IPS-NIHi7 (cell line): Measurements from ENCODE around the gene HAND2.
A peak's percentile ranks its signal among the peaks of the same experiment; 100 is the strongest.

ENCODE experiments used
- DNase-seq: peaks from one replicate; pipeline ENCODE4 v3.0.0; 2012; ENCODE audit warnings: mixed read lengths; ENCODE audit errors: extremely low spot score

The HAND2 gene

DNA sequence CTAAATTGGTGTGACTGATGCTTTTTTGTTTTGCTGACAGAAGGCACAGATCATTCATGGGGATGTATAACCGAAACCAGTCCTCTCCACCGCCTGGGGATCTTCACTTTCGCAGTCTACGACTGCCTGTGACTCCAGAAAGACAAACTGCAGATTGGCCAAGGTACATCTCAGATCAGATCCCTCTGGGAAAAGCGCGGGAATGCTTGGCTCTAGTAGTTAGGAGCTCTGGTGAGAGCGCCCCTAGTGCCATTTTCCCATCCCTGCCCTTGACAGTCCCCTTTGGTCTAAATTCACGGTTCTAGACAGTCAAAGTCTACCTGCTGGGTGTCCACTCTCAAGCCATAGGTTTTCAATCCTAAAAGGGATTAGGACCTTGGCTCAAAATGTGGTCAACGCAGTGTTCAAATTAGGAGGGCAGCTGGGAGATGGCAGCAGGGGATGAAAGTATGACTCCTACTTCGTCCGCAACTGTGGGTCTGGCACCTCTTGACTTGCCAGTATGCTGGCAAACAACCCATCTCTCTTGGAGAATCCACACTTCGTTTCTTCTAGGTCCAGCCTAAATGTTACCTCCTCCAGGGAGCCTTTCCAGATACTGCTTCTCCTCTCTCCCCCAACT is 6.9 kb upstream of the HAND2 start:
- DNase-seq, result peak; percentile 66

GRCh38 chr4:173535957-173536356 is 5.9 kb upstream of the HAND2 start:
- DNase-seq, result no peak

- DNase-seq, result no peak
These were observed 5.3 kb upstream of the HAND2 start for GRCh38 chr4:173535165-173535902.

DNA sequence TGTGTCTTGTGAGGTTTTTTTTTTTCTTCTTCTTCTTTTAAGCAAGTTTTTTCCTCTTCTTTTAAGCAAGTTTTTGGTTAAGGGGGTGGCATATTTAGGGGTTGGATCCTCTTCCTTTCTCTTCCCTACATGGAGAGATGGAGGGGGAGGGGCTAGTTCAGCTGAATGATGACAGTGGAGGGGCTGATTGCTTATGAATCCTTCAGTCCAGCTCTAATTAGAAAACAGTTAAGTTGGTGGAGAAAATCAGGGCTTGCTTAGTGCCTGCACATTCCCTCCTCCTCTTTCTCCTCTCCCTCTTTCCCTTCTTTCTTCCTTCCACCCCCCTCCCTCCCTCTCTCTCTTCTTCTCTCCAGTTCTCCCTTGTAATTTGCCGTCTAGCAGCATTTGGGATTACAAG is 4.4 kb upstream of the HAND2 start:
- DNase-seq, result no peak

GRCh38 chr4:173532725-173533511 is 2.9 kb upstream of the HAND2 start:
- DNase-seq, result no peak

GRCh38 chr4:173531086-173531965 is 1.3 kb upstream of the HAND2 start:
- DNase-seq, result no peak

DNA sequence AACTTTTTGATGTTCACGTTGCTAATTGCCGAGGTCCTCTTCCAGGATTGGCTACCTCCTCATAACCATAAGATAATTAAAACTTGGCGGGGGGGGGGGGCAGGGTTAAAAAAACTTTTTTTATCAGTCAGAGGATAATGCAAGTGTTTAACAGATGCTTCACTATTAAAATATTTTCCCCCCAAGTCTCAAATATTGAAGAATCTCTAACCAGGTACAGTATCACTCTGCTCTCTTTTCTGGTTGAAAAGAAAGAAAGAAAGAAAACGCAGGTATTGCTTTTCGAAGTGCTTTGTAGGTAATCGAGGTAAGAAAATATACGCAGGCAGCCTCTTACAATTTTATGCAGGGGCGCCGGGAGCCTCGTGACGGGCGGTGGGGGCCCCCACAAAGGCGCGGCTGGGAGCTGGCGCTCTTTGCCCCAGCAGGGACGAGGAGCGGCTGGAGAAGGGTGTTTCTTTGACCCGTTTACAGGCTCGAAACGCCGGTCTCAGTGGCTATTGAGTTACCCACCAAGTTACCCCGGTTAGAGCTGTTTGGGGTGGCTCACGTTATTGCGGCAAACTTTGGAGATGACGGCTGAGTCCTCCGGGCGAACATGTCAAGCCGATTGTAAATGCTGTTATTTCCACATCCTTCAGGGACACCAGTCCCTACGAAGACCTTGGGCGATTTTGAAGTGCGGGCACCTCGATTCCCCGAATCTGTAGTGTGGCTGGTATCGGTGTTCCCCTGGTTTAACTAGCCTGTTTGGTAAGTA is 477 bp upstream of the HAND2 start:
- no peak for DNase-seq

DNA sequence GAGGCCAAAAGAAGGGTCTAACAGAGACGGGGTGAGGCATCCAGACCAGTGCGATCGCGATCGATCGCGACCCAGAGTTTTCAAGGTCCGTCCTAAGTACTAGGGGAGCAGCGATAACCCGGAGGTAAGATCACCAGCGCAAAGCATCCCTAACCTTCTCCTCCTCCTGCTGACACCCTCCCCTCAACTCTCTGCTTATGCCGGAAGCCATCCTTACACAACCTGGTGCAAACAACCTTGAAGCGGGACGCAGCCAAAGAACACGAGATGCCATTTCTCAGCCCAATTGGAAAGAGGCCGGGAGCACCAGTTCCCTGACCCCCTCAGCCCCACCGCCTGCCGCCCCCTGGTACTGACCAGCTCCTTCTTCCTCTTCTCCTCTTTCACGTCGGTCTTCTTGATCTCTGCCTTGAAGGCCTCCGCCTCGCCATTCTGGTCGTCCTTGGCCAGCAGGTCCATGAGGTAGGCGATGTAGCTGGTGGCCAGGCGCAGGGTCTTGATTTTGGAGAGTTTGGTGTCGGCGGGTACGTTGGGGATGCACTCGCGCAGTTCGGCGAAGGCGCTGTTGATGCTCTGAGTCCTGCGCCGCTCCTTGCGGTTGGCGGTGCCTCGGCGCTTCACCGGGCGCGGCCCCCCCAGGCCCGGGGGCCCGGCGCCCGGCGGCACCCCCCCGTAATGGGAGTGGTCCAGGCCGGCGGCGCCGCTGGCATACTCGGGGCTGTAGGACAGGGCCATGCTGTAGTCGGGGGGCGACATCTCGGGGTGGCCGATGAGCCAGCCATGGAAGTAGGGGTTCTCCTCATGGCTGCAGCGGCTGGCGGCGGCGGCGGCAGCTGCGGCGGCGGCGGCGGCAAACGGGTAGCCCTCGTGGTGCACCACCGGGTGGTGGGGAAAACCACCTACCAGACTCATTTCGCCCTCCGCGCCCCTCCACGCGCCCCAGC is 1.4 kb downstream of the HAND2 start:
- no peak for DNase-seq

- DNase-seq, result no peak
These were observed 2.7 kb downstream of the HAND2 start for GRCh38 chr4:173527103-173527891.

DNA sequence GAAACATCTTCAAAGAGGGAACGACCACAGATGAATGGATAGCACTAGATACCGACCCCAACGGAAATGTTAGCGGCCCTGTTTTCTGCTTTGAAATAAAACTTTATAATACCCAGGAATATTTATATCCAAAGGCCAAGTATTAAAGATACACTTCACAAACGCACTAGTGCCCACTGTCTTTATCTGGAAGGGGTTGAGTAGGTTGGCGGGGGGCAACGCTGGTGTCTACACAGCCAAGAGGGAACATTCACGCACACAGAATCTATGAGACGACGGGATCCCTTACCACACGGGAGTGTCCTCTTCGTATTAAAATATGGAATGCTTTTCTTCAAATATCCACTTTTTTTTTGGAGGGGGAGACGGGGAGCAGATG is 3.3 kb downstream of the HAND2 start:
- no peak for DNase-seq

DNA sequence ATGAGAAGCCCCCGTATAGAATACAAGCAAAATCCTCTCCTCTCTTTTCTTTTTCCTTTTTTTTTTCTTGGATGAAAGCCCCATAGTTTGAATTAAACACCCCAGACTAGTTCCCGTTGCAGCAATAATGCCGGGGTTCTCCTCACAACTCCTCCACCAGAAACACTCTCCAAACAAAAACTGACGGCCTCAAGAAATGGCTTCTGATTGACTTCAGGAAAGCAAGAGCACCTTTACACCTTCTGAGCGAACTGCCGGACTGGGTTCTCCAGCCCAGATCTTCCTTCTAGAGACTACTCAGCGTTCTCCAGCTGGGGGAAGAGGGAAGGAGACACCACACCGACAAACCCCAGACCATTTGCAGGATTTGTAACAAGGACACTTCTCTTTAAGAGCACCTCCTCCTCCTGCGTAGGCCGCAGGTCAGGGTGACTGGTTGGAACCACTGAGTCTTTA is 4.0 kb downstream of the HAND2 start:
- DNase-seq, result no peak

GRCh38 chr4:173525118-173526011 is 4.7 kb downstream of the HAND2 start:
- no peak for DNase-seq

DNA sequence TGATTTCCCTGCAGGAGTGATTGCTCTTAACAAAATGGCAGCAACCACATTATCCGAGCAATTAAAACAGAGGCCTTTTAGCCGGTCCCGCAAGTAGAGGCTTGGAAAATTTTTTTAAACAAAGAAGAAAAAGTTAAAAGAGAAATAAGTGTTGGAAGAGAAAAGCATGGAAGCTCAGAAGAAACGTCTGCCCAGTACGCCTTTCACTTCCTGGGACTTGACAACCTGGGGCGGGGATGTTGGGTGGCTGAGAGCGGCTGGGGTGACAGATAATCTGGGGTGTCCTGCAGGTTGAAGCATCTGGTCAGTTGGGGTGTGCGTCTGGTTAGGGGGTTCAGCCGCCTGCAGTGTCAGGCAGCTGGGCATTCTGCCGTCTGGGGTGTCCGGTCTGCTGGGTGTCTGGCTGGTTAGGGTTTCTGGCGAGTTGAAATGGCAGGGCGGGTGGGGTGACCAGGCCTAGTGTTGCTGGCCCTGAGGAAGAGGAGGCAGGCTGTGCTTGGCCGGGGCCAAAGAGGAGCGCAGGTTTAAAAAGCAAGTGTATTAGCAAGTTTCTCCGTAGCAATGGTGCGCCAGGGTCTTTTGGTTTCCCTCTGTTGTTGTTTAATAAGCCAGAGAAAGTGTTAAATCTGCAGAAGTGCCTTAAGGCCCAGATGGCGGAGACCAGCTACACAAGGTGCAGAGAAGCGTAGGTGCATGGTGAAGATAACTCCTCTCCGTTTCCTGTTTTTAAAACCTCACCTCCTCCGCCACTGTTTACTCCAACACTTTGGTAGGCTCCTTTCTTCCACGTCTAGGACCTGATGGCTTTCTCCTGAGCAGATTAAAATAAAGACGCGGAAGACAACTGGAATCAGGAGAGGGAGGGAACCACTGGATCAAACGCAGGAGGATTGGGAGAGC is 5.6 kb downstream of the HAND2 start:
- DNase-seq, result no peak

GRCh38 chr4:173522951-173523395 is 7.1 kb downstream of the HAND2 start:
- no peak for DNase-seq

DNA sequence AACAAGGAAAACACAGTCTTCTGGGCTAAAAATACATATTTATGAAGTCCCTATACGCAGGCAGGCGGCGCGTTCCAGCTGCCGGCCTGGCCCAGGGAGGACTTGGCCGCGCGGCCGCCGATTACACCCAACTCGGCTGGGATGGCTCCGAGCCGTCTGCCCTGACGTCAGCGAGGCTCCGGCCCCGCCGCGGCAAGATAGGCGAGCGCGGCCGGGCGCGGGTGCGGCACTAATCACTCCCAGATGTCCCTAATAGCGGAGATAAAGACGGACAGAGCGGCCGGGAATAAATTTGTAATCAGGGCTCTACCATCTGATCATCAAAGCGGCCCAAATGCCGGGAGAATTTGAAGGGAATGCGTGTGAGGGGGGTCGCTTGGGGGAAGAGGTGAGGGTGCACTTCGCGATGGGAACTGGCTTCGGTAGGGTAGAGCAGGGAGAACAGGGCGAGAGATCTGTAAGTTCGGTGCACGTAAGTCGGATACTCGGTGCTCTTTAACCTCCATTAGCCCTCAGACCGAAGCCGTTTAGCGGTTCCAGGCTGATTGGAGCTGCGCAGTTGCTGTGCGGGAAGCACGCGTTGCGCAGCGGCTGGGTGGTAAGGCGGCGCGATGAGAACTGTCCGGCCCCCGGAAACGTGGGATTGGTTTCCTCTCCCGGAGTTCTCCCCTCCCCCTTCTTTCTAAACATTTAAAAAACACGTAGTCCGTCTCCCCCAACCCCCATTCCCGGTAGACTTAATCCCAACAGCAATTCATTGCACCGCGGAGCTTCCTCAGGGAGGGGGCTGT is 7.7 kb downstream of the HAND2 start:
- peak; percentile 66 for DNase-seq
